Heart right ventricle (tissue), 16 donors: ENCODE data around the gene CHD1L. TPM values are rescaled to one million over a fixed set of nuclear protein-coding genes. Genes with fewer than 3 reads are reported as not detected.
"Not testable (repeated sequence)": the region's sequence is repeated elsewhere in the genome, so short reads cannot be mapped to it uniquely, and the experiment has no call there.

Experiments used
- ATAC-seq, 8 donors: fragments of 200-7000 bp; cut with Tn5 transposase; one replicate each; pipeline ENCODE4 v1.9.1; 2020; ENCODE audit warnings: mild to moderate bottlenecking in 8 of 8, moderate library complexity in 8 of 8, moderate number of reproducible peaks in 1 of 8
- DNase-seq, 2 donors: peaks; one replicate each; pipeline ENCODE4 v3.0.0-alpha.2; 2020
- H3K27ac ChIP-seq, 10 donors: fragments of 200-600 bp; sonication (generic) in 2 of 10; one replicate each; pipeline versions ENCODE4 v1.5.0 to v1.8.0; 2020 to 2022; ENCODE audit warnings: mild to moderate bottlenecking in 3 of 10
- H3K27me3 ChIP-seq, 7 donors: fragments of 200-600 bp; one replicate each; pipeline ENCODE4 v1.8.0; 2021 to 2022; ENCODE audit warnings: mild to moderate bottlenecking in 2 of 7
- H3K36me3 ChIP-seq, 9 donors: fragments of 200-600 bp; sonication (generic) in 1 of 9; one replicate each; pipeline versions ENCODE4 v1.5.0 to v1.8.0; 2020 to 2022; ENCODE audit warnings: mild to moderate bottlenecking in 2 of 9
- H3K4me1 ChIP-seq, 9 donors: fragments of 200-600 bp; sonication (generic) in 1 of 9; one replicate each; pipeline versions ENCODE4 v1.5.0 to v1.8.0; 2020 to 2022; ENCODE audit warnings: mild to moderate bottlenecking in 4 of 9
- H3K4me3 ChIP-seq, 10 donors: fragments of 200-600 bp; sonication (generic) in 2 of 10; one replicate each; pipeline versions ENCODE4 v1.5.0 to v1.8.0; 2020 to 2022; ENCODE audit warnings: mild to moderate bottlenecking in 7 of 10, moderate library complexity in 2 of 10
- H3K9me3 ChIP-seq, 11 donors: fragments of 200-600 bp in 10 of 11; sonication (generic) in 2 of 11; one replicate each; pipeline versions ENCODE4 v1.5.0 to v1.8.0; 2013 to 2022; ENCODE audit warnings: mild to moderate bottlenecking in 2 of 11, control low read depth in 1 of 11, moderate library complexity in 1 of 11
- WGBS, 2 donors: extraction: QIAGEN DNeasy Blood & Tissue Kit; methylation state at CpG; one replicate each; pipeline ENCODE4 v1.1.7; 2013; ENCODE audit warnings: inconsistent platforms in 1 of 2; 5-methylcytosine and 5-hydroxymethylcytosine counted together
- intact Hi-C, 10 donors: fragments of 100-400 bp; cut with DNase I; formaldehyde crosslinking; loops; one replicate each; pipeline versions ENCODE4 v1.11.1 to v1.14.2; 2022
- polyA plus RNA-seq, 2 donors: library from polyadenylated mRNA; stranded (reverse); fragments of 200-250 nt; gene quantifications; one replicate each; pipeline ENCODE4 v1.2.3, GENCODE V29; 2013
- total RNA-seq, 10 donors: library from RNA; stranded (reverse); fragmentation: NEBNext Ultra II Directional in 3 of 10; extraction: Animal tissue kit (Norgen Biotek cat#: 25700) in 3 of 10; gene quantifications; one replicate each; pipeline versions ENCODE4 v1.2.1 to v1.2.4, GENCODE V29; 2021 to 2023
- TF ChIP-seq, protein P1 (sequence below), 9 donors: fragments of 200-600 bp; sonication (generic) in 2 of 9; IDR thresholded peaks; one replicate each; pipeline versions ENCODE4 v1.5.0 to v1.8.0; 2021 to 2022; ENCODE audit warnings: antibody characterized with exemption in 9 of 9, mild to moderate bottlenecking in 5 of 9, moderate library complexity in 1 of 9
- donor health status: Arrhythmogenic right ventricular cardiomyopathy.
- donor health status: ischemic (EF 13 %, LVEDD 7.1; RV severe dilation, severe dysfunction).
- donor health status: healthy with polysubstance abuse.
- donor health status: DM: no; HTN: yes; CAD: no.
- donor health status: DM: no; HTN: no; CAD: no.
- donor health status: ischemic (EF 25% LVEDD 6.9; RV normal size, moderate dysfunction).
- donor health status: ischemic (EF 25% LVEDD 5.7; RV mildly dilated, moderate dysfunction).
- donor health status: healthy.
- donor health status: DM: yes; HTN: yes; CAD: no.
- donor health status: Ischemic cardiomyopathy.
- donor health status: ischemic (EF 35%, LVEDD 5.7; RV mildly dilated, moderate dysfunction).
- donor health status: nonischemic (EF 11% LVEDD 7.7; RV severe dilation, severe dysfunction).
- donor health status: DM: yes; HTN: yes; CAD: no.
- donor health status: PGD.
- donor health status: ischemic (EF 29% LVEDD 5.4; RV normal size, mild dysfunction).
- donor health status: nonischemic (EF 23%, LVEDD 6.1; RV moderate dilation, normal function).

Gene CHD1L
- total and polyA plus RNA-seq, 12 donors, result 6.0 to 12.9 (median 7.9) TPM

DNA sequence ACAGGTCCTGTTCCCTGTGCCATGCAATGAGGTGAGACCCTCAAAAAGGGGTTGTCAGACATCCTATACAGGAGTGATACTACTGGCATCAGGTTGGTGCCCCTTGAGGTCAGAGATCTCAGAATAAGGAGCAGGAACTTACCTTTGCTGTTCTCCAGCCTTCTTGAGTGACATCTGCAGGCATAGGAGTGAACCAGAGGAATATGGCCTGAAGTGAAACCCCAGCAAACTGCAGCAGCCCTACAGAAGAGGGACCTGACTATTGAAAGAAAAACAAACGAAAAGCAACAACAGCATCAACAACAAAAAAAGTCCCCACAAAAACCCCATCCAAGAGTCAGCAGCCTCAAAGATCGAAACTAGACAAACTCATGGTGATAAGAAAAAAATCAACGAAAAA is 74.5 kb downstream of the CHD1L start:
- 78 to 83% methylated on average over 3 of the region's 3 CpGs for WGBS, 2 donors
- no peak overlapping the region for H3K27ac ChIP-seq
- no peak for ATAC-seq
- H3K36me3 ChIP-seq, result no peaks in the 10 kb centered on the region
- no peaks in the 10 kb centered on the region for H3K27me3 ChIP-seq
- no peak for DNase-seq
- TF ChIP-seq, protein P1, sequence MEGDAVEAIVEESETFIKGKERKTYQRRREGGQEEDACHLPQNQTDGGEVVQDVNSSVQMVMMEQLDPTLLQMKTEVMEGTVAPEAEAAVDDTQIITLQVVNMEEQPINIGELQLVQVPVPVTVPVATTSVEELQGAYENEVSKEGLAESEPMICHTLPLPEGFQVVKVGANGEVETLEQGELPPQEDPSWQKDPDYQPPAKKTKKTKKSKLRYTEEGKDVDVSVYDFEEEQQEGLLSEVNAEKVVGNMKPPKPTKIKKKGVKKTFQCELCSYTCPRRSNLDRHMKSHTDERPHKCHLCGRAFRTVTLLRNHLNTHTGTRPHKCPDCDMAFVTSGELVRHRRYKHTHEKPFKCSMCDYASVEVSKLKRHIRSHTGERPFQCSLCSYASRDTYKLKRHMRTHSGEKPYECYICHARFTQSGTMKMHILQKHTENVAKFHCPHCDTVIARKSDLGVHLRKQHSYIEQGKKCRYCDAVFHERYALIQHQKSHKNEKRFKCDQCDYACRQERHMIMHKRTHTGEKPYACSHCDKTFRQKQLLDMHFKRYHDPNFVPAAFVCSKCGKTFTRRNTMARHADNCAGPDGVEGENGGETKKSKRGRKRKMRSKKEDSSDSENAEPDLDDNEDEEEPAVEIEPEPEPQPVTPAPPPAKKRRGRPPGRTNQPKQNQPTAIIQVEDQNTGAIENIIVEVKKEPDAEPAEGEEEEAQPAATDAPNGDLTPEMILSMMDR (IDR thresholded peaks at IDR 0.05), result no peak
- intact Hi-C loops, result no loop called here
- H3K9me3 ChIP-seq, result peaks cover 0 to 4% (median 0%) of the 10 kb centered on the region in 11 donors
- no peak overlapping the region for H3K4me3 ChIP-seq
- H3K4me1 ChIP-seq, result no peaks in the 10 kb centered on the region

DNA sequence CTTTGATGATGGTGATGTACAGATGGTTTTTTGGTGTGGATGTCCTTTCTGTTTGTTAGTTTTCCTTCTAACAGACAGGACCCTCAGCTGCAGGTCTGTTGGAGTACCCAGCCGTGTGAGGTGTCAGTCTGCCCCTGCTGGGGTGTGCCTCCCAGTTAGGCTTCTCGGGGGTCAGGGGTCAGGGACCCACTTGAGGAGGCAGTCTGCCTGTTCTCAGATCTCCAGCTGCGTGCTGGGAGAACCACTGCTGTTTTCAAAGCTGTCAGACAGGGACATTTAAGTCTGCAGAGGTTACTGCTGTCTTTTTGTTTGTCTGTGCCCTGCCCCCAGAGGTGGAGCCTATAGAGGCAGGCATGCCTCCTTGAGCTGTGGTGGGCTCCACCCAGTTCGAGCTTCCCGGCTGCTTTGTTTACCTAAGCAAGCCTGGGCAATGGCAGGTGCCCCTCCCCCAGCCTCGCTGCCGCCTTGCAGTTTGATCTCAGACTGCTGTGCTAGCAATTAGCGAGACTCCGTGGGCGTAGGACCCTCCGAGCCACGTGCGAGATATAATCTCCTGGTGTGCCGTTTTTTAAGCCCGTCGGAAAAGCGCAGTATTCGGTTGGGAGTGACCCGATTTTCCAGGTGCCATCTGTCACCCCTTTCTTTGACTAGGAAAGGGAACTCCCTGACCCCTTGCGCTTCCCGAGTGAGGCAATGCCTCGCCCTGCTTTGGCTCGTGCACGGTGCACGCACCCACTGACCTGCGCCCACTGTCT is 84.6 kb downstream of the CHD1L start:
- ATAC-seq, H3K4me3 ChIP-seq, H3K27ac ChIP-seq, DNase-seq, H3K4me1 ChIP-seq, intact Hi-C loops, H3K9me3 ChIP-seq, H3K27me3 ChIP-seq, H3K36me3 ChIP-seq: not testable (repeated sequence)
- 66 to 69% methylated on average over 18 to 23 of the region's 26 CpGs for WGBS, 2 donors

DNA sequence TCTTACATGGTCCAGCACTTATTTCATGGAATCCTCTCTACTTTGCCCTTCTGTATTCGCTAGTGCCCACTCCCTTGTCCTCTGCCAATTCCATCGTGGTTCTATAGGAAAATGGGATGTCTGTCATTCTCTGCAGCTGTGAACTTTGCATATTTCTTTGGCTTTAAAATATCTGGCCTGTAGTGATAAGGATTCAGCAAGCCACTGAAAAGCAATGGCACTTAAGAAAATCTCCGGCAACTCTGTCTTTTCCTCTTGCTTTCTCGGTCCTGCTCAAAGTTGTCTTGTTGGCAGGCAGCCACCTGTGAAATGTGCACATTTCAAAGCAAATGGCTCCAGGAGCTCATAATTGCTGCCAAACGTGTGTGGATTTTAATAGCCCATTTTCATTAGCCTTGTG is 91.8 kb downstream of the CHD1L start:
- no peak for DNase-seq
- intact Hi-C loops, result no loop called here

DNA sequence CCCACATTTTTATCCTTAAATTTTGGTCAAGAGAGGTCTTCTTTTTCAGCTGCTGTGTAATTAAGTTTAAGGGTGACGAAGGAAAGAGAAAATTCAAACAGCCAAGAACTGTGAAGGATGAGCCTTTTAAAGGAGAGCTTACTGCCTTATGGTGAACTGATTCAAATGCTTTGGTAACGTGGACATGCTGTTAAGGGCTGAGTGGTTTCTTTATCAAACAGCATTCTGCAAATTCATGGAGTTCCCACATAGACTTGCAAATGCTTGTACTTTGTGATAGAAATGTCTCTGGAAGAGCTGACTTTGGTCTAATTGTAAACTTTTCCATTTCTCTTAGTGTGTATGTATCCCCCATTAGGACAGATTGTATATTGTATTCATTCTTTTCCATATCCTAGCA is 93.8 kb downstream of the CHD1L start:
- H3K27me3 ChIP-seq, result peaks cover 0 to 25% (median 14%) of the 10 kb centered on the region in 7 donors
- intact Hi-C loops, result no loop called here
- TF ChIP-seq, protein P1 (IDR thresholded peaks at IDR 0.05), result no peak
- DNase-seq (no peak), ATAC-seq (no peak)
- H3K27ac ChIP-seq, result no peak overlapping the region
- no peaks in the 10 kb centered on the region for H3K36me3 ChIP-seq
- H3K4me3 ChIP-seq, result no peak overlapping the region
- 50 to 60% methylated on average over 2 of the region's 2 CpGs for WGBS, 2 donors
- no peaks in the 10 kb centered on the region for H3K4me1 ChIP-seq
- peaks cover 0 to 6% (median 0%) of the 10 kb centered on the region in 11 donors for H3K9me3 ChIP-seq

More for the DNA sequence above, 91.8 kb downstream of the CHD1L start:
- WGBS, 2 donors, result 38 to 41% methylated on average over 5 of the region's 5 CpGs
- H3K27me3 ChIP-seq, result peaks cover 0 to 21% (median 14%) of the 10 kb centered on the region in 7 donors
- TF ChIP-seq, protein P1 (IDR thresholded peaks at IDR 0.05), result no peak
- no peaks in the 10 kb centered on the region for H3K4me1 ChIP-seq
- H3K9me3 ChIP-seq, result peaks cover 0 to 6% (median 0%) of the 10 kb centered on the region in 11 donors
- ATAC-seq, result no peak
- no peak overlapping the region for H3K27ac ChIP-seq
- no peaks in the 10 kb centered on the region for H3K36me3 ChIP-seq
- no peak overlapping the region for H3K4me3 ChIP-seq

DNA sequence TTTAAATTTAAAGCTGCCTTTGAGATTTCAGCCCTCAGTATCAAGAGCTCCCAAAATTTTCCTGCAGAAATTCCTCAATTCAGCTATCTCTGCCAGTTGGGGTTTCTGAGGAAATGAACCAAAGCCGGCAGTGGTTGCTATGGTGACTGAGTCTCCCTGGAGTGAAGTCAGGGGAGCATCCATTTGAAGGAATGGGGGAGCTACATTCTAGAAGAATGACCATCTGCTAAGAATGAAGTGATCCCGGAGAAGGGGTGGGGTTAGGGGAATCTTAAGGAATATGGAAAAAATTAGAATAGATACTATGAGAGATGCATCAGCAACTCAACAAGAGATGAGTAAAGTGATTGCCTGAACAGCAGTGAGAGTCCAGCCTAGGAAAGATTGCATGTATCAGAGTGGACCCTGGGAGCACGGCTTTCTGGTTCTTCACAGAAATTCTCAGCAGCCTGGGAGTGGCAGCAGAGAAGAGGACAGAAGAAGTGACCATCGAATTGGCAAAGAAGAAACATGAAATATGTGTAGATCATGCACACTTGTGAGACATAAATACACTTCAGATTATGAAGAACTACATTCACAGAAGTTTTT is 94.7 kb downstream of the CHD1L start:
- WGBS, 2 donors, result 24 to 33% methylated on average over 4 of the region's 4 CpGs
- Histone ChIP-seq H3K4me1 (no peaks in the 10 kb centered on the region), H3K9me3 (peaks cover 0 to 5% (median 0%) of the 10 kb centered on the region in 11 donors), H3K36me3 (no peaks in the 10 kb centered on the region), H3K27ac (no peak overlapping the region), H3K27me3 (peaks cover 0 to 25% (median 14%) of the 10 kb centered on the region in 7 donors), H3K4me3 (no peak overlapping the region)
- intact Hi-C loops, result no loop called here
- DNase-seq (no peak), ATAC-seq (no peak)
- TF ChIP-seq, protein P1 (IDR thresholded peaks at IDR 0.05), result no peak
